Progenitor cell of endocrine pancreas (in vitro differentiated cells): ENCODE data around the gene SKI. TPM values are rescaled to one million over a fixed set of nuclear protein-coding genes. Genes with fewer than 3 reads are reported as not detected.

Source experiments
- DNase-seq: peaks from one replicate; pipeline ENCODE4 v3.0.0; 2021; ENCODE audit warnings: low spot score; ENCODE audit not compliant: unreplicated experiment
- H3K27ac Mint-ChIP-seq: 2 replicates; pipeline ENCODE4 v1.8.0; 2021; ENCODE audit warnings: mild to moderate bottlenecking, moderate library complexity, mixed read lengths
- H3K27me3 Mint-ChIP-seq: 2 replicates; pipeline ENCODE4 v1.8.0; 2021; ENCODE audit warnings: mixed read lengths
- H3K36me3 Mint-ChIP-seq: 2 replicates; pipeline ENCODE4 v1.8.0; 2022; ENCODE audit warnings: mixed read lengths; ENCODE audit not compliant: insufficient read depth
- H3K4me1 Mint-ChIP-seq: 2 replicates; pipeline ENCODE4 v1.8.0; 2021; ENCODE audit warnings: low read depth, mixed read lengths
- H3K4me3 Mint-ChIP-seq: 2 replicates; pipeline ENCODE4 v1.8.0; 2021; ENCODE audit warnings: low read depth, mild to moderate bottlenecking, moderate library complexity, mixed read lengths
- H3K9me3 Mint-ChIP-seq: 2 replicates; pipeline ENCODE4 v1.8.0; 2021; ENCODE audit warnings: low read depth, mixed read lengths
- total RNA-seq: library from RNA; stranded (reverse); gene quantifications from 2 replicates; pipeline ENCODE4 v1.2.1, GENCODE V29; 2021
- TF ChIP-seq, protein P1 (sequence below): fragments of 200-600 bp; sonication (generic); IDR thresholded peaks from one replicate; pipeline ENCODE4 v1.5.0; 2021; ENCODE audit warnings: antibody characterized with exemption, mild to moderate bottlenecking; ENCODE audit not compliant: unreplicated experiment

The SKI gene
- total RNA-seq, 1 donor from 2014 or later, result 56.2 TPM

DNA sequence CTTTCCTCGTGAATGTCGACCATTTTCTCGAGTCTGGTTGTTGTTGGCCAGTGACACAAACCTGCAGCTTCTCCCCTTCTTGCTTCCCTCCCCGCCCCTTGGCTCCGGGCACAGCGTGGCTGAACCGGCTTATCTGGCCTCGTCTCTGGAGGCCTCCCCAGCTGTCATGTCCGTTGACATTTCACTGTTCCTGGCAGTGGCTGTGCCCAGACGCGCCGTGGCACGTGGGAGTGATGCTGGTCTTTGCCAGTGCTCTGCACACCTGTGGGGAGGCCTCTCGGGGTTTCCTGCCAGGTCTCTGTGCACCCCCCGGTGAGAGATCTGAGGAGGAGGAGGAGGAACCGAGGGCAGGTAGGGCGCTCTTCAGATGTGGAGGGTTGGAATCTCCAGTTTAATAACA lies 23.7 kb downstream of the SKI start:
- Mint-ChIP-seq H3K4me3 (no peak overlapping the region), H3K27ac (peak overlapping the region; percentile 67)

DNA sequence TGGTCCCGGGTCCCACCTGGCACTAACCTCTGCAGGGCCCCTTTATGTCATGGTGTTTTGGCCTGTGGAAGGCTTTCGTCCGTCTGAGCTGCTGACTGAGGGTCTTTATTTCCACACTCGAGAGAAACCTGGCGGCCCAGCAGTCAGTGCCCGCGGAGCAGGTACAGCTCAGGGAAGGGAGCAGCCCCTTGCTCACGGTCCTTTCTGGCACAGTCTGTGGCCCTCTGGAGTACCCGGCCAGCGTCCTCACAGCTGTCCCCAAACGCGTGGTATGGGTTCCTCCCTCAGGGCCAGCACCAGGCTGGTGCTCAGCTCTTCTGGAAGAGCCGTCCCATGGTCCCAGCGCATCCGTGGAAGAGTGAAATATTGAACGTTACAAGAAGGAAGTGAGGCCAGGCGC lies 24.3 kb downstream of the SKI start:
- DNase-seq, result no peak
- peaks cover 6% of the 10 kb centered on the region for H3K36me3 Mint-ChIP-seq
- peaks cover 29% of the 10 kb centered on the region for H3K4me1 Mint-ChIP-seq
- H3K27me3 Mint-ChIP-seq, result no peaks in the 10 kb centered on the region
- H3K27ac Mint-ChIP-seq, result peak overlapping the region; percentile 12
- H3K4me3 Mint-ChIP-seq, result no peak overlapping the region
- no peaks in the 10 kb centered on the region for H3K9me3 Mint-ChIP-seq
- TF ChIP-seq, protein P1, sequence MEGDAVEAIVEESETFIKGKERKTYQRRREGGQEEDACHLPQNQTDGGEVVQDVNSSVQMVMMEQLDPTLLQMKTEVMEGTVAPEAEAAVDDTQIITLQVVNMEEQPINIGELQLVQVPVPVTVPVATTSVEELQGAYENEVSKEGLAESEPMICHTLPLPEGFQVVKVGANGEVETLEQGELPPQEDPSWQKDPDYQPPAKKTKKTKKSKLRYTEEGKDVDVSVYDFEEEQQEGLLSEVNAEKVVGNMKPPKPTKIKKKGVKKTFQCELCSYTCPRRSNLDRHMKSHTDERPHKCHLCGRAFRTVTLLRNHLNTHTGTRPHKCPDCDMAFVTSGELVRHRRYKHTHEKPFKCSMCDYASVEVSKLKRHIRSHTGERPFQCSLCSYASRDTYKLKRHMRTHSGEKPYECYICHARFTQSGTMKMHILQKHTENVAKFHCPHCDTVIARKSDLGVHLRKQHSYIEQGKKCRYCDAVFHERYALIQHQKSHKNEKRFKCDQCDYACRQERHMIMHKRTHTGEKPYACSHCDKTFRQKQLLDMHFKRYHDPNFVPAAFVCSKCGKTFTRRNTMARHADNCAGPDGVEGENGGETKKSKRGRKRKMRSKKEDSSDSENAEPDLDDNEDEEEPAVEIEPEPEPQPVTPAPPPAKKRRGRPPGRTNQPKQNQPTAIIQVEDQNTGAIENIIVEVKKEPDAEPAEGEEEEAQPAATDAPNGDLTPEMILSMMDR, result no peak

More for the DNA sequence above, 23.7 kb downstream of the SKI start:
- Mint-ChIP-seq H3K4me1 (peaks cover 31% of the 10 kb centered on the region), H3K9me3 (no peaks in the 10 kb centered on the region), H3K36me3 (peaks cover 6% of the 10 kb centered on the region), H3K27me3 (no peaks in the 10 kb centered on the region)
- TF ChIP-seq, protein P1, result no peak
- no peak for DNase-seq

DNA sequence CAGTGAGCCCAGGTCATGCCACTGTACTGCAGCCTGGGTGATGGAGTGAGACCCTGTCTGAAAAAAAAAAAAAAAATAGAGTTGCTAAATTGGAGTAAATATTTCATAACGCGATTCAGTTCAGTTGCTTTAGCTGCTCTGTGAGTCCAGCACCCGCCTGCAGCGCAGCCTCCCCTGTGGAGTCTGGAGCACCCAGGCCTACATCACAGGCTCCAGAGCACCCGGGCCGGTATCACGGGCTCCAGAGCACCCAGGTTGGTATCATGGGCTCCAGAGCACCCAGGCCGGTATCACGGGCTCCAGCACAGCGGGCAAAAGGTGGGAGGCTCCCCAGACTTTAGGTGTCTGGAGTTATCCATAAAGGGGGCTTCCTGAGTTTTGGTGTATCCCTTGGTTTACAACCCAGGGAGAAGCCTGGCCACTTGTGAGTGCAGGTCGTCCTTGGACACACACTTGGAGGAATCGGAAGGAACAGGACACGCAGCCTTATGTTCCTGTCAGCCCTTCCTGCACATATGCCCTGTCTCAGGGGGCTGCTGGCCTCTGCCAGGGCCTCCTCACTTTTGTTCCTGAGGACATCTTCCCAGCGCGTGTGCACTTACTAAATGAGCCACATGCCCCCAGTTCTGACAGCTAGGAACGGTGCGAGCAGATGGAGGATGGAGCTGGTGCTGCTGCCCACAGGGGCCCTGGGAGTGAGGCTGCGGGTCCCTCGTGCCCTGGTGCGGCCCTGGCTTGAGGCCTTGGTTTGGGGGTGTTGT lies 25.1 kb downstream of the SKI start:
- Mint-ChIP-seq H3K9me3 (no peaks in the 10 kb centered on the region), H3K4me1 (peaks cover 28% of the 10 kb centered on the region), H3K36me3 (peaks cover 6% of the 10 kb centered on the region), H3K4me3 (no peak overlapping the region), H3K27me3 (no peaks in the 10 kb centered on the region), H3K27ac (no peak overlapping the region)
- TF ChIP-seq, protein P1, result no peak
- no peak for DNase-seq

DNA sequence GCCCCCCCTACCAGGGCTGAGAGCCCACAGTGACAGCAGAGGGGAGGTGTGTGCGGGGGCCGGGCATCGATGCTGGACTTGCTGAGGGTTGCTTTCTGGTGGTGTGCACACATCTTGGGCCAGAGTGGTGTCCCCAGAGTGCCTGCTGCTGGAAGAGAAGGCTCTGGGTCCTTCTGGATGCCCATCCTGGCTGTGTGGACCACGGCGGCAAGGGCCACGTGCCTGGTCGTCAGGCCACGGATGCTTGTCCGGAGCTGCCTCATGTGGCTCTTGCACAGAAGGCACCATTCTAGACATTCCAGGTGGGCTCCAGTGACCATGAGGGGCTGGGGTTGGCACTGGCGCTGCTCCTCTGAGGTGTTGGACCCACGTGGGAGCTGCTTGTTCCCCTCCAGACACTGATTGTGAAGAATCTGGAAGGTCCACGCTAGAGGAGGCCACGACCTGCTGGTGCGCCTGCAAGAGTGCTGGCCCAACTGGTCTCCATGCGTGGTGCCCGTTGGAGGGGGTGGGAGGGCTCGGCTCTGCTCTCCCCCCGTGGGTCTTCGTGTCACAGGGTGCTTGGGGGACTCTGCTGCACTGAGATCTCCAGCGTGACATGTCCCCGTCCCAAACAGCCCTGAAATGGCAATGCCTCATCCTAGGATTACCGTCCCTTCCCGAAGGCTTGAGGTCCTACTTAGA lies 25.8 kb downstream of the SKI start:
- Mint-ChIP-seq H3K27ac (peak overlapping the region; percentile 86), H3K9me3 (no peaks in the 10 kb centered on the region)

DNA sequence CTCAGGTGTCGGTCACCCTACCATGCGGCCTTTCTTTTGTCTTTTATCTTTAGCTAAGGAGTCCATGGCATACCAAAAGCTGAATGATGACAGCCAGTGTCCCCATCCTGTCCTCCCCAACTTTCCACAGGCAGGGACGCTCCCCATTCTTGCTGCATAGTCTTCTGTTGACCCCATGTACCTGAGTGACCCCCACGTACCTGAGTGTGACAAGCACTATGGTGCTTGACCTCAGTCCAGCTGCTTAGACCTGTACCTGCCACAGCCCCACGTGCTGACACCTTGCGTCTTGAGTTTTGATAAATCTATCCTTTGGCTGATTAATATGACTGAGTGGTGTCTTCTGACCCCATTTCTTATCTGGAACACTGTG lies 26.9 kb downstream of the SKI start:
- H3K27me3 Mint-ChIP-seq, result no peaks in the 10 kb centered on the region
- no peak overlapping the region for H3K4me3 Mint-ChIP-seq
- no peak overlapping the region for H3K27ac Mint-ChIP-seq
- H3K9me3 Mint-ChIP-seq, result no peaks in the 10 kb centered on the region
- peaks cover 20% of the 10 kb centered on the region for H3K4me1 Mint-ChIP-seq
- peaks cover 6% of the 10 kb centered on the region for H3K36me3 Mint-ChIP-seq
- TF ChIP-seq, protein P1, result no peak
- DNase-seq, result no peak

More for the DNA sequence above, 25.8 kb downstream of the SKI start:
- Mint-ChIP-seq H3K4me1 (peaks cover 22% of the 10 kb centered on the region), H3K36me3 (peaks cover 6% of the 10 kb centered on the region), H3K4me3 (no peak overlapping the region), H3K27me3 (no peaks in the 10 kb centered on the region)
- no peak for DNase-seq
- TF ChIP-seq, protein P1, result no peak
